ENCODE results near the gene KHDC4.

- TF ChIP-seq GATA3 (IDR thresholded peaks at IDR 0.05; ENCODE audit: low read depth, low read length), result no peak
- TF ChIP-seq GATA2 (IDR thresholded peaks at IDR 0.05; ENCODE audit: low read depth, low read length), result no peak
Measured at GRCh38 chr1:155909894-155910293, 24.3 kb downstream of the KHDC4 start.
